ENCODE results near the gene MEGF8. TPM values are rescaled to one million over a fixed set of nuclear protein-coding genes. Genes with fewer than 3 reads are reported as not detected.

The MEGF8 gene
- total RNA-seq, 4 donors from 2014 or later = 6.4 to 11.1 (median 10.3) TPM

GRCh38 chr19:42402376-42403116 lies 77.1 kb downstream of the MEGF8 start:
- DNase-seq = no peak
- intact Hi-C loops (cut with DNase I) = no loop called here
- Histone ChIP-seq H3K4me3 (peak overlapping the region in 3 of 4 donors; percentile 62 to 77 (median 71)), H3K4me1 (peaks cover 6 to 49% (median 12%) of the 10 kb centered on the region in 3 donors), H3K36me3 (peaks cover 0 to 32% (median 0%) of the 10 kb centered on the region in 3 donors), H3K27me3 (no peaks in the 10 kb centered on the region), H3K9me3 (no peaks in the 10 kb centered on the region), H3K27ac (peak overlapping the region in 2 of 4 donors; percentile 70 to 79)
- 60 to 63% methylated on average over 14 to 23 of the region's 34 CpGs for WGBS, 2 donors
- TF ChIP-seq POLR2A (IDR thresholded peaks at IDR 0.05) = no peak

- Histone ChIP-seq H3K4me1 (peaks cover 0 to 39% (median 3%) of the 10 kb centered on the region in 3 donors), H3K36me3 (peaks cover 0 to 43% (median 0%) of the 10 kb centered on the region in 3 donors), H3K4me3 (no peak overlapping the region), H3K27me3 (no peaks in the 10 kb centered on the region), H3K9me3 (no peaks in the 10 kb centered on the region), H3K27ac (no peak overlapping the region)
- no peak for TF ChIP-seq POLR2A (IDR thresholded peaks at IDR 0.05)
- no peak for TF ChIP-seq CTCF (IDR thresholded peaks at IDR 0.05)
- WGBS, 2 donors = 85 to 92% methylated on average over 8 to 10 of the region's 10 CpGs
- intact Hi-C loops (cut with DNase I) = no loop called here
- DNase-seq = no peak
These were observed 78.2 kb downstream of the MEGF8 start for GRCh38 chr19:42403586-42403985.

GRCh38 chr19:42406111-42406510 lies 80.7 kb downstream of the MEGF8 start:
- 100% methylated on average over 4 of the region's 11 CpGs; no CpG with 5 or more reads in 1 of the 2 donors for WGBS, 2 donors

GRCh38 chr19:42407085-42407815 lies 81.8 kb downstream of the MEGF8 start:
- Histone ChIP-seq H3K27me3 (no peaks in the 10 kb centered on the region), H3K9me3 (no peaks in the 10 kb centered on the region), H3K27ac (no peak overlapping the region), H3K4me3 (no peak overlapping the region), H3K4me1 (peaks cover 0 to 24% (median 6%) of the 10 kb centered on the region in 3 donors), H3K36me3 (peaks cover 0 to 56% (median 0%) of the 10 kb centered on the region in 3 donors)
- DNase-seq = no peak
- TF ChIP-seq POLR2A (IDR thresholded peaks at IDR 0.05) (no peak), CTCF (IDR thresholded peaks at IDR 0.05) (no peak)
- 95 to 96% methylated on average over 9 to 10 of the region's 30 CpGs for WGBS, 2 donors
- intact Hi-C loops (cut with DNase I) = no loop called here

More at GRCh38 chr19:42406111-42406510, 80.7 kb downstream of the MEGF8 start:
- no peak for TF ChIP-seq POLR2A (IDR thresholded peaks at IDR 0.05)
- no peaks in the 10 kb centered on the region for H3K9me3 ChIP-seq
- no peaks in the 10 kb centered on the region for H3K27me3 ChIP-seq
- intact Hi-C loops (cut with DNase I) = no loop called here
- H3K4me3 ChIP-seq = no peak overlapping the region
- DNase-seq = no peak
- H3K36me3 ChIP-seq = peaks cover 0 to 56% (median 0%) of the 10 kb centered on the region in 3 donors
- peaks cover 0 to 30% (median 8%) of the 10 kb centered on the region in 3 donors for H3K4me1 ChIP-seq
- no peak overlapping the region for H3K27ac ChIP-seq

GRCh38 chr19:42407816-42408175 lies 82.4 kb downstream of the MEGF8 start:
- intact Hi-C loops (cut with DNase I) = no loop called here
- 93 to 100% methylated on average over 2 to 3 of the region's 10 CpGs for WGBS, 2 donors
- no peak for DNase-seq

More at GRCh38 chr19:42407816-42408175, 82.4 kb downstream of the MEGF8 start:
- peaks cover 0 to 56% (median 0%) of the 10 kb centered on the region in 3 donors for H3K36me3 ChIP-seq
- H3K4me1 ChIP-seq = peaks cover 0 to 24% (median 6%) of the 10 kb centered on the region in 3 donors
- no peaks in the 10 kb centered on the region for H3K9me3 ChIP-seq
- H3K27me3 ChIP-seq = no peaks in the 10 kb centered on the region
- H3K27ac ChIP-seq = no peak overlapping the region
- TF ChIP-seq CTCF (IDR thresholded peaks at IDR 0.05) (no peak), POLR2A (IDR thresholded peaks at IDR 0.05) (no peak)
- H3K4me3 ChIP-seq = no peak overlapping the region

Data from esophagus squamous epithelium (tissue), 5 donors.